Left ventricle myocardium inferior (tissue), 1 donor: Measurements from ENCODE around the gene CNTN4. TPM values are rescaled to one million over a fixed set of nuclear protein-coding genes. Genes with fewer than 3 reads are reported as not detected.

ENCODE experiments used
- DNase-seq: peaks from one replicate; pipeline ENCODE4 v3.0.0-alpha.2; 2020
- H3K27ac ChIP-seq: fragments of 200-600 bp; replicated peaks from 2 replicates; pipeline ENCODE4 v1.8.0; 2021
- H3K27me3 ChIP-seq: fragments of 200-600 bp; 2 replicates; pipeline ENCODE4 v1.8.0; 2021; ENCODE audit warnings: low read depth
- H3K36me3 ChIP-seq: fragments of 200-600 bp; 2 replicates; pipeline ENCODE4 v1.8.0; 2021
- H3K4me1 ChIP-seq: fragments of 200-600 bp; 2 replicates; pipeline ENCODE4 v1.8.0; 2021
- H3K4me3 ChIP-seq: fragments of 200-600 bp; 2 replicates; pipeline ENCODE4 v1.8.0; 2021; ENCODE audit warnings: mild to moderate bottlenecking, moderate library complexity
- H3K9me3 ChIP-seq: fragments of 200-600 bp; replicated peaks from 2 replicates; pipeline ENCODE4 v1.8.0; 2021
- CTCF ChIP-seq: fragments of 200-600 bp; IDR thresholded peaks from 2 replicates; pipeline ENCODE4 v1.8.0; 2021; ENCODE audit warnings: antibody characterized with exemption, mild to moderate bottlenecking, borderline replicate concordance
- intact Hi-C: fragments of 100-400 bp; cut with micrococcal nuclease; formaldehyde crosslinking; loops from one replicate; pipeline ENCODE4 v1.11.0; 2022
- total RNA-seq: library from RNA; stranded (reverse); fragmentation: NEBNext Ultra II Directional; extraction: Animal tissue kit (Norgen Biotek cat#: 25700); gene quantifications from one replicate; pipeline ENCODE4 v1.2.1, GENCODE V29; 2021
- donor health status: DM: no; HTN: yes; CAD: no; lungs with severe emphysema.

Gene CNTN4
- total RNA-seq, 1 donor from 2014 or later, result 1.2 TPM

GRCh38 chr3:2130726-2131125, 32.1 kb downstream of the CNTN4 start:
- DNase-seq, result no peak
- no peak for TF ChIP-seq CTCF
- H3K36me3 ChIP-seq, result no peaks in the 10 kb centered on the region
- H3K4me1 ChIP-seq, result no peaks in the 10 kb centered on the region
- H3K9me3 ChIP-seq, result no peaks in the 10 kb centered on the region
- no peak overlapping the region for H3K27ac ChIP-seq
- intact Hi-C loops, result no loop called here
- no peak overlapping the region for H3K4me3 ChIP-seq
- H3K27me3 ChIP-seq, result no peaks in the 10 kb centered on the region

DNA sequence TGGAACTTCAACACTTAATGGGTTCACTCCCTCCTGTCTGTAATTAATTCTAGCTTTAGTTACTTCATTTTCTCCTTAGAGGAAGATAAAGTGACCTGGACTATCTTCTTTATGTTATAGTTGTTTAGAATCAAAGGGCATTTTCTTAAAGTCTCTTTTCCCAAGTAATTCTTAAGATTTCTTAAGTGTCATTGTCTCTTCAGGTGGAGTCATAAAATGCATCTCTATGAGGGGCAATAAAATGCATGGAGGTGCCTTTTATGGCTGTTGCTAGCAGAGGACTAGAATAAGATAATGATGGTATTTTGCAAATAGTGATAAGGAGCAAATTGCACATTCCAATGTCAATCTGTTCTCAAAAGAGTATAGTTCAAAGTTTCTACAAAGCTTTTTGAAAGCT, 34.5 kb downstream of the CNTN4 start:
- intact Hi-C loops, result no loop called here
- no peak overlapping the region for H3K4me3 ChIP-seq
- no peak for DNase-seq
- no peak for TF ChIP-seq CTCF
- H3K9me3 ChIP-seq, result no peaks in the 10 kb centered on the region
- no peak overlapping the region for H3K27ac ChIP-seq
- H3K36me3 ChIP-seq, result no peaks in the 10 kb centered on the region
- H3K4me1 ChIP-seq, result no peaks in the 10 kb centered on the region
- no peaks in the 10 kb centered on the region for H3K27me3 ChIP-seq

DNA sequence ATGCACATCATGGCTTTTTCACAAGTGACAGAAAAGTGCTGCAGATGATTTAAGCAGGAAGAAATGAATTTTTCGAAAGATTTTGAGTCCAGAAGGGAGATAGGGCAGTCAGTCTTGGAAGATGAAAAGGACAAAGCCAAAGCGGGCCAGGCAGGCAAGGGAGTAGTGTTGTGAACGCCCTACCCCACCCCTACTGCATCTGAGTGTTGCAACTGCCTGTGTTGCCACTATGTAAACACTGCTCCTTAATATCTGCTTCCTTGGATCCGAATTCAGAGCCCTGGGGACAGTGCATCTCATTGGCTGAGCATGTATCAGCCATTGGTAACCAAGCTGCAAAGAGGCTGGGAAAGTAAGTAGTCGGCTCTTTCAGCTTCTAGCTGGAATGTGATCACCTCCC, 39.0 kb downstream of the CNTN4 start:
- intact Hi-C loops, result no loop called here
- no peak for DNase-seq
- no peak overlapping the region for H3K27ac ChIP-seq
- no peaks in the 10 kb centered on the region for H3K9me3 ChIP-seq
- no peaks in the 10 kb centered on the region for H3K27me3 ChIP-seq
- H3K36me3 ChIP-seq, result no peaks in the 10 kb centered on the region
- no peak overlapping the region for H3K4me3 ChIP-seq
- TF ChIP-seq CTCF, result no peak
- no peaks in the 10 kb centered on the region for H3K4me1 ChIP-seq

DNA sequence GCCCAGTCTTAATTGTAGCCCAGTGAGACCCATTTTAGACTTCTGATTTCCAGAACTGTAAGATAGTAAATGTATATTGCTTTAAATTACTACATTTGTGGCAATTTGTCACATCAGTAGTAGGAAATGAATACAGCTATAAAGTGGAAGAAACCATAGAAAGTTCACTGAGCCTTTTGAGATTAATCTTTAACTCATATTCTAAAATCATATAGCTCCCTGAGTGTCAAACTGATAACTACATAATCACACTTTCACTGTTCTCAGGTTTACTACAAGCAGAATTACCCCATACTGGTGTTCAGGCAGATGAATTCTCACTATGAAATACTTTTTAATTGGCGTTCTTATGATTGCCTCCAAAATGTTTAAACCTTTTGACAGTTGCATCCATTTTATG, 42.8 kb downstream of the CNTN4 start:
- H3K9me3 ChIP-seq, result no peaks in the 10 kb centered on the region
- no peak overlapping the region for H3K4me3 ChIP-seq
- H3K27me3 ChIP-seq, result no peaks in the 10 kb centered on the region
- DNase-seq, result no peak
- H3K4me1 ChIP-seq, result no peaks in the 10 kb centered on the region
- intact Hi-C loops, result no loop called here
- no peak for TF ChIP-seq CTCF
- H3K27ac ChIP-seq, result no peak overlapping the region
- no peaks in the 10 kb centered on the region for H3K36me3 ChIP-seq

GRCh38 chr3:2148561-2149340, 50.1 kb downstream of the CNTN4 start:
- Histone ChIP-seq H3K4me3 (no peak overlapping the region), H3K27ac (no peak overlapping the region), H3K9me3 (no peaks in the 10 kb centered on the region), H3K4me1 (no peaks in the 10 kb centered on the region), H3K36me3 (no peaks in the 10 kb centered on the region), H3K27me3 (no peaks in the 10 kb centered on the region)
- no peak for DNase-seq
- intact Hi-C loops, result no loop called here
- no peak for TF ChIP-seq CTCF
